CD1c-positive myeloid dendritic cell (primary cell): Measurements from ENCODE around the gene ITGBL1.

Experiments
- DNase-seq: peaks from one replicate; pipeline ENCODE4 v3.0.0-alpha.2; 2016; ENCODE audit errors: extremely low spot score

ITGBL1 gene

GRCh38 chr13:101624981-101625380 lies 172.5 kb downstream of the ITGBL1 start:
- no peak for DNase-seq

GRCh38 chr13:101626925-101627555 lies 174.6 kb downstream of the ITGBL1 start:
- DNase-seq = peak; percentile 26

GRCh38 chr13:101627556-101627943 lies 175.1 kb downstream of the ITGBL1 start:
- no peak for DNase-seq

- no peak for DNase-seq
These were observed 176.4 kb downstream of the ITGBL1 start for GRCh38 chr13:101628900-101629299.

- DNase-seq = no peak
These were observed 178.9 kb downstream of the ITGBL1 start for GRCh38 chr13:101631395-101631794.

GRCh38 chr13:101634142-101634541 lies 181.7 kb downstream of the ITGBL1 start:
- no peak for DNase-seq

- DNase-seq = no peak
These were observed 187.2 kb downstream of the ITGBL1 start for GRCh38 chr13:101639711-101640110.

- DNase-seq = no peak
These were observed 188.4 kb downstream of the ITGBL1 start for GRCh38 chr13:101640788-101641400.

- no peak for DNase-seq
These were observed 193.4 kb downstream of the ITGBL1 start for GRCh38 chr13:101645871-101646270.

- DNase-seq = no peak
These were observed 195.3 kb downstream of the ITGBL1 start for GRCh38 chr13:101647760-101648159.

- DNase-seq = no peak
These were observed 196.5 kb downstream of the ITGBL1 start for GRCh38 chr13:101648766-101649487.

GRCh38 chr13:101649488-101650126 lies 197.1 kb downstream of the ITGBL1 start:
- no peak for DNase-seq

- DNase-seq = no peak
These were observed 202.4 kb downstream of the ITGBL1 start for GRCh38 chr13:101654883-101655282.

- no peak for DNase-seq
These were observed 203.0 kb downstream of the ITGBL1 start for GRCh38 chr13:101655435-101655834.

- no peak for DNase-seq
These were observed 208.2 kb downstream of the ITGBL1 start for GRCh38 chr13:101660711-101661110.

- DNase-seq = no peak
These were observed 209.4 kb downstream of the ITGBL1 start for GRCh38 chr13:101661839-101662238.

- no peak for DNase-seq
These were observed 221.1 kb downstream of the ITGBL1 start for GRCh38 chr13:101673360-101674105.

GRCh38 chr13:101681834-101682233 lies 229.4 kb downstream of the ITGBL1 start:
- DNase-seq = no peak

GRCh38 chr13:101686003-101686402 lies 233.5 kb downstream of the ITGBL1 start:
- no peak for DNase-seq

- DNase-seq = no peak
These were observed 238.4 kb downstream of the ITGBL1 start for GRCh38 chr13:101690871-101691270.

GRCh38 chr13:101691341-101691860 lies 238.9 kb downstream of the ITGBL1 start:
- DNase-seq = no peak
